GM23338 (cell line): Measurements from ENCODE around the gene AQP9. TPM values are rescaled to one million over a fixed set of nuclear protein-coding genes. Genes with fewer than 3 reads are reported as not detected.

Source experiments
- ATAC-seq: fragments of 200-7000 bp; cut with Tn5 transposase; 3 replicates; pipeline ENCODE4 v1.9.1; 2020
- DNase-seq: peaks from one replicate; pipeline ENCODE4 v3.0.0-alpha.2; 2015; ENCODE audit warnings: low spot score
- H2AFZ ChIP-seq: fragments of 200-600 bp; sonication (generic); 2 replicates; pipeline ENCODE4 v1.8.0; 2016; ENCODE audit warnings: antibody characterized with exemption, mild to moderate bottlenecking, moderate library complexity
- H3F3A ChIP-seq: fragments of 200-600 bp; sonication (generic); replicated peaks from 2 replicates; pipeline ENCODE4 v1.8.0; 2017; ENCODE audit warnings: antibody characterized with exemption, mixed run types, low read depth
- H3K27ac ChIP-seq: fragments of 200-600 bp; sonication (generic); 2 replicates; pipeline ENCODE4 v1.6.1; 2016; ENCODE audit warnings: low read depth
- H3K27me3 ChIP-seq: fragments of 200-600 bp; sonication (generic); 2 replicates; pipeline ENCODE4 v1.8.0; 2016; ENCODE audit warnings: mild to moderate bottlenecking, mixed run types, moderate library complexity; ENCODE audit not compliant: insufficient read depth
- H3K36me3 ChIP-seq: fragments of 200-600 bp; sonication (generic); 2 replicates; pipeline ENCODE4 v1.8.0; 2016; ENCODE audit warnings: mild to moderate bottlenecking; ENCODE audit not compliant: insufficient read depth
- H3K4me1 ChIP-seq: fragments of 200-600 bp; sonication (generic); 2 replicates; pipeline ENCODE4 v1.8.0; 2016; ENCODE audit warnings: mild to moderate bottlenecking, moderate library complexity; ENCODE audit not compliant: insufficient read depth
- H3K4me2 ChIP-seq: fragments of 200-600 bp; sonication (generic); 2 replicates; pipeline ENCODE4 v1.7.1; 2017; ENCODE audit warnings: mixed run types
- H3K4me3 ChIP-seq: fragments of 200-600 bp; sonication (generic); 2 replicates; pipeline ENCODE4 v1.6.1; 2016; ENCODE audit warnings: mixed run types
- H3K79me2 ChIP-seq: fragments of 200-600 bp; sonication (generic); replicated peaks from 2 replicates; pipeline ENCODE4 v1.8.0; 2017; ENCODE audit warnings: mild to moderate bottlenecking; ENCODE audit not compliant: insufficient read depth
- H3K9me2 ChIP-seq: fragments of 200-600 bp; sonication (generic); 2 replicates; pipeline ENCODE4 v1.8.0; 2017; ENCODE audit not compliant: insufficient read depth
- H4K20me1 ChIP-seq: fragments of 200-600 bp; sonication (generic); replicated peaks from 2 replicates; pipeline ENCODE4 v1.8.0; 2017; ENCODE audit warnings: mild to moderate bottlenecking; ENCODE audit not compliant: insufficient read depth
- H3K27ac Mint-ChIP-seq: 2 replicates; pipeline ENCODE4 v1.8.0; 2020; ENCODE audit warnings: inconsistent platforms, mild to moderate bottlenecking, moderate library complexity, mixed read lengths
- H3K27me3 Mint-ChIP-seq: 3 replicates; pipeline ENCODE4 v1.8.0; 2022; ENCODE audit warnings: low read depth, mild to moderate bottlenecking, moderate library complexity, mixed read lengths, inconsistent platforms; ENCODE audit not compliant: insufficient read depth, poor library complexity
- H3K36me3 Mint-ChIP-seq: 3 replicates; pipeline ENCODE4 v1.8.0; 2021; ENCODE audit warnings: low read depth, mild to moderate bottlenecking, inconsistent platforms, moderate library complexity, mixed read lengths
- H3K4me1 Mint-ChIP-seq: 3 replicates; pipeline ENCODE4 v1.8.0; 2020; ENCODE audit warnings: mild to moderate bottlenecking, inconsistent platforms, mixed read lengths
- H3K4me3 Mint-ChIP-seq: 3 replicates; pipeline ENCODE4 v1.8.0; 2021; ENCODE audit warnings: moderate library complexity, mild to moderate bottlenecking, inconsistent platforms, mixed read lengths
- H3K9me3 Mint-ChIP-seq: 3 replicates; pipeline ENCODE4 v1.8.0; 2020; ENCODE audit warnings: moderate library complexity, mild to moderate bottlenecking, inconsistent platforms, mixed read lengths
- CREB1 ChIP-seq: fragments of 250-450 bp; sonication (Bioruptor Pico); IDR thresholded peaks from 2 replicates; pipeline ENCODE4 v1.5.0; 2020; ENCODE audit warnings: low read depth, mild to moderate bottlenecking, moderate library complexity
- CTCF ChIP-seq, 2 experiments: fragments of 200-600 bp in 1 of 2; sonication (generic) in 1 of 2; conservative IDR thresholded peaks; 2 replicates each; pipeline versions ENCODE4 v1.5.1 to v1.6.1; 2016 to 2017; ENCODE audit warnings: antibody characterized with exemption in 2 of 2, low read depth in 2 of 2, mild to moderate bottlenecking in 2 of 2, moderate library complexity in 1 of 2
- ETS1 ChIP-seq: IDR thresholded peaks from 2 replicates; pipeline ENCODE4 v1.6.1; 2016; ENCODE audit warnings: antibody characterized with exemption
- EZH2 ChIP-seq: fragments of 200-600 bp; sonication (generic); IDR thresholded peaks from one replicate; pipeline ENCODE4 v1.8.0; 2017; ENCODE audit warnings: antibody characterized with exemption, mild to moderate bottlenecking, low read depth; ENCODE audit not compliant: unreplicated experiment
- EZH2phosphoT487 ChIP-seq: fragments of 200-600 bp; sonication (generic); IDR thresholded peaks from one replicate; pipeline ENCODE4 v1.8.1; 2018; ENCODE audit warnings: antibody characterized with exemption; ENCODE audit not compliant: unreplicated experiment
- JUNB ChIP-seq: IDR thresholded peaks from one replicate; pipeline ENCODE4 v1.6.1; 2016; ENCODE audit warnings: antibody characterized with exemption; ENCODE audit not compliant: unreplicated experiment
- NANOG ChIP-seq: IDR thresholded peaks from 2 replicates; pipeline ENCODE4 v1.6.1; 2016; ENCODE audit warnings: antibody characterized with exemption, borderline replicate concordance
- POLR2AphosphoS5 ChIP-seq: IDR thresholded peaks from 2 replicates; pipeline ENCODE4 v1.6.1; 2016; ENCODE audit warnings: antibody characterized with exemption, low read depth
- REST ChIP-seq: IDR thresholded peaks from one replicate; pipeline ENCODE4 v1.6.1; 2018; ENCODE audit warnings: antibody characterized with exemption; ENCODE audit not compliant: unreplicated experiment
- STAT1 ChIP-seq: IDR thresholded peaks from one replicate; pipeline ENCODE4 v1.6.1; 2016; ENCODE audit warnings: antibody characterized with exemption; ENCODE audit not compliant: unreplicated experiment
- ZNF114 ChIP-seq: fragments of 250-450 bp; sonication (Bioruptor Pico); IDR thresholded peaks from 2 replicates; pipeline ENCODE4 v1.5.0; 2020; ENCODE audit warnings: mild to moderate bottlenecking, moderate library complexity
- ZNF331 ChIP-seq: fragments of 250-450 bp; sonication (Bioruptor Pico); IDR thresholded peaks from 2 replicates; pipeline ENCODE4 v1.5.0; 2020; ENCODE audit warnings: low read depth, mild to moderate bottlenecking, moderate library complexity
- ZNF462 ChIP-seq: fragments of 250-450 bp; sonication (Bioruptor Pico); IDR thresholded peaks from 2 replicates; pipeline ENCODE4 v1.5.0; 2020; ENCODE audit warnings: mild to moderate bottlenecking, moderate library complexity
- polyA plus RNA-seq: library from polyadenylated mRNA; unstranded; fragments of >200 nt; fragmentation: Nextera tagmentation; extraction: Ambion mirVana; gene quantifications from 2 replicates; pipeline ENCODE4 v1.2.1, GENCODE V29; 2016
- total RNA-seq: library from RNA; depleted of rRNA; stranded (reverse); fragments of >200 nt; shearing (Covaris generic); gene quantifications from 2 replicates; pipeline ENCODE4 v1.2.3, GENCODE V29; 2014

The AQP9 gene
- total and polyA plus RNA-seq, 2 experiments from 2014 or later, result not detected

- Histone ChIP-seq H4K20me1 (no peaks in the 10 kb centered on the region; the same call in 1 of the 2 replicates), H3K27ac (no peak overlapping the region), H3K36me3 (no peaks in the 10 kb centered on the region), H3K4me3 (no peak overlapping the region), H3F3A (no peaks in the 10 kb centered on the region), H3K4me2 (no peak overlapping the region), H3K79me2 (no peaks in the 10 kb centered on the region), H3K9me2 (peaks cover 7% of the 10 kb centered on the region; the same call in 1 of the 2 replicates), H3K27me3 (no peaks in the 10 kb centered on the region), H3K4me1 (no peaks in the 10 kb centered on the region), H2AFZ (peak overlapping the region; percentile 88; the same call in 1 of the 2 replicates)
- H3K36me3 Mint-ChIP-seq, result no peaks in the 10 kb centered on the region
- no peaks in the 10 kb centered on the region for H3K4me1 Mint-ChIP-seq
- H3K4me3 Mint-ChIP-seq, result no peak overlapping the region
- DNase-seq (no peak), ATAC-seq (no peak)
- H3K27me3 Mint-ChIP-seq, result no peaks in the 10 kb centered on the region
- no peak overlapping the region for H3K27ac Mint-ChIP-seq
- no peak for TF ChIP-seq JUNB
- TF ChIP-seq ETS1, result no peak
- TF ChIP-seq STAT1, result no peak
- no peak for TF ChIP-seq ZNF331 (CRISPR knock-in tag)
- no peak for TF ChIP-seq POLR2AphosphoS5
- no peak for TF ChIP-seq ZNF462 (CRISPR knock-in tag)
- TF ChIP-seq CTCF (conservative IDR thresholded peaks at IDR 0.05; ENCODE audit: low read depth in 2 of 2), result no peak
- no peak for TF ChIP-seq EZH2phosphoT487
- TF ChIP-seq REST, result no peak
- no peak for TF ChIP-seq EZH2
- TF ChIP-seq NANOG, result no peak
- no peak for TF ChIP-seq ZNF114
- TF ChIP-seq CREB1 (CRISPR knock-in tag), result no peak
- H3K9me3 Mint-ChIP-seq, result no peaks in the 10 kb centered on the region
These were observed 8.6 kb downstream of the AQP9 start for GRCh38 chr15:58146749-58147148.
